Measurements from ENCODE around the gene STARD13.

STARD13 gene

GRCh38 chr13:33249894-33250293 is 35.7 kb downstream of the STARD13 start:
- no peaks in the 10 kb centered on the region for H3K79me1 ChIP-seq (ENCODE audit: low read length)
- no peaks in the 10 kb centered on the region for H3K27me3 ChIP-seq (ENCODE audit: insufficient read depth, low read length, poor library complexity)
- no peak overlapping the region for H2AK5ac ChIP-seq (ENCODE audit: low read length)
- no peak overlapping the region for H3K27ac ChIP-seq (ENCODE audit: low read depth, low read length)
- no peak overlapping the region for H4K5ac ChIP-seq (ENCODE audit: low read length)
- H3K4me3 ChIP-seq (ENCODE audit: low read length) = no peak overlapping the region
- DNase-seq = no peak
- H3K9ac ChIP-seq (ENCODE audit: low read length) = no peak overlapping the region
- H3K36me3 ChIP-seq (ENCODE audit: control insufficient read depth, insufficient read depth, low read length) = no peaks in the 10 kb centered on the region
- no peak overlapping the region for H3K18ac ChIP-seq (ENCODE audit: low read length)
- H3K4me2 ChIP-seq (ENCODE audit: low read length) = no peak overlapping the region
- no peak overlapping the region for H3K23ac ChIP-seq (ENCODE audit: low read length)
- no peak overlapping the region for H4K8ac ChIP-seq (ENCODE audit: low read depth, low read length)
- no peak overlapping the region for H2BK15ac ChIP-seq (replicated peaks; ENCODE audit: low read depth)
- H2BK5ac ChIP-seq (ENCODE audit: low read length) = no peak overlapping the region
- no peaks in the 10 kb centered on the region for H3K4me1 ChIP-seq (ENCODE audit: control insufficient read depth, low read depth, low read length)
- no peaks in the 10 kb centered on the region for H3K79me2 ChIP-seq (ENCODE audit: control insufficient read depth, insufficient read depth, low read length)
- WGBS (ENCODE audit: extremely low coverage, insufficient coverage, low lambda C conversion rate) = no CpG with 5 or more reads among the region's 3 CpGs
- no peak overlapping the region for H3K56ac ChIP-seq (ENCODE audit: low read length)
- no peak overlapping the region for H2BK120ac ChIP-seq (ENCODE audit: low read depth, low read length)
- H3K4ac ChIP-seq (ENCODE audit: low read depth, low read length) = no peak overlapping the region

GRCh38 chr13:33249066-33249465 is 36.5 kb downstream of the STARD13 start:
- no peaks in the 10 kb centered on the region for H3K36me3 ChIP-seq (ENCODE audit: control insufficient read depth, insufficient read depth, low read length)
- no peaks in the 10 kb centered on the region for H3K79me2 ChIP-seq (ENCODE audit: control insufficient read depth, insufficient read depth, low read length)
- no peaks in the 10 kb centered on the region for H3K27me3 ChIP-seq (ENCODE audit: insufficient read depth, low read length, poor library complexity)
- H3K23ac ChIP-seq (ENCODE audit: low read length) = no peak overlapping the region
- no peak overlapping the region for H2AK5ac ChIP-seq (ENCODE audit: low read length)
- H3K79me1 ChIP-seq (ENCODE audit: low read length) = no peaks in the 10 kb centered on the region
- WGBS (ENCODE audit: extremely low coverage, insufficient coverage, low lambda C conversion rate) = no CpG with 5 or more reads among the region's 6 CpGs
- H3K4me2 ChIP-seq (ENCODE audit: low read length) = no peak overlapping the region
- H3K9ac ChIP-seq (ENCODE audit: low read length) = no peak overlapping the region
- H2BK15ac ChIP-seq (replicated peaks; ENCODE audit: low read depth) = no peak overlapping the region
- H3K4me1 ChIP-seq (ENCODE audit: control insufficient read depth, low read depth, low read length) = no peaks in the 10 kb centered on the region
- H2BK5ac ChIP-seq (ENCODE audit: low read length) = no peak overlapping the region
- H3K4me3 ChIP-seq (ENCODE audit: low read length) = no peak overlapping the region
- H3K18ac ChIP-seq (ENCODE audit: low read length) = no peak overlapping the region
- H3K56ac ChIP-seq (ENCODE audit: low read length) = no peak overlapping the region
- H4K5ac ChIP-seq (ENCODE audit: low read length) = no peak overlapping the region
- H3K27ac ChIP-seq (ENCODE audit: low read depth, low read length) = no peak overlapping the region
- no peak overlapping the region for H4K8ac ChIP-seq (ENCODE audit: low read depth, low read length)
- H3K4ac ChIP-seq (ENCODE audit: low read depth, low read length) = no peak overlapping the region
- DNase-seq = no peak
- H2BK120ac ChIP-seq (ENCODE audit: low read depth, low read length) = no peak overlapping the region

- no peak overlapping the region for H3K18ac ChIP-seq (ENCODE audit: low read length)
- no peaks in the 10 kb centered on the region for H3K36me3 ChIP-seq (ENCODE audit: control insufficient read depth, insufficient read depth, low read length)
- no peaks in the 10 kb centered on the region for H3K79me2 ChIP-seq (ENCODE audit: control insufficient read depth, insufficient read depth, low read length)
- H4K5ac ChIP-seq (ENCODE audit: low read length) = no peak overlapping the region
- no peak overlapping the region for H2BK15ac ChIP-seq (replicated peaks; ENCODE audit: low read depth)
- H2AK5ac ChIP-seq (ENCODE audit: low read length) = no peak overlapping the region
- no peak overlapping the region for H3K4ac ChIP-seq (ENCODE audit: low read depth, low read length)
- H3K56ac ChIP-seq (ENCODE audit: low read length) = no peak overlapping the region
- WGBS (ENCODE audit: extremely low coverage, insufficient coverage, low lambda C conversion rate) = no CpG with 5 or more reads among the region's 1 CpG
- no peak overlapping the region for H3K9ac ChIP-seq (ENCODE audit: low read length)
- H3K23ac ChIP-seq (ENCODE audit: low read length) = no peak overlapping the region
- no peaks in the 10 kb centered on the region for H3K4me1 ChIP-seq (ENCODE audit: control insufficient read depth, low read depth, low read length)
- no peak overlapping the region for H3K4me2 ChIP-seq (ENCODE audit: low read length)
- no peak overlapping the region for H3K27ac ChIP-seq (ENCODE audit: low read depth, low read length)
- H3K27me3 ChIP-seq (ENCODE audit: insufficient read depth, low read length, poor library complexity) = no peaks in the 10 kb centered on the region
- no peaks in the 10 kb centered on the region for H3K79me1 ChIP-seq (ENCODE audit: low read length)
- H3K4me3 ChIP-seq (ENCODE audit: low read length) = no peak overlapping the region
- H2BK120ac ChIP-seq (ENCODE audit: low read depth, low read length) = no peak overlapping the region
- H2BK5ac ChIP-seq (ENCODE audit: low read length) = no peak overlapping the region
- no peak for DNase-seq
- H4K8ac ChIP-seq (ENCODE audit: low read depth, low read length) = no peak overlapping the region
Observed at GRCh38 chr13:33245505-33246158, 39.9 kb downstream of the STARD13 start.

GRCh38 chr13:33244907-33245287 is 40.7 kb downstream of the STARD13 start:
- Histone ChIP-seq H4K5ac (ENCODE audit: low read length) (no peak overlapping the region), H3K4ac (ENCODE audit: low read depth, low read length) (no peak overlapping the region)

GRCh38 chr13:33244210-33244906 is 41.2 kb downstream of the STARD13 start:
- H2AK5ac ChIP-seq (ENCODE audit: low read length) = no peak overlapping the region
- H3K27ac ChIP-seq (ENCODE audit: low read depth, low read length) = no peak overlapping the region
- H2BK15ac ChIP-seq (replicated peaks; ENCODE audit: low read depth) = no peak overlapping the region
- no peak overlapping the region for H4K5ac ChIP-seq (ENCODE audit: low read length)
- H3K23ac ChIP-seq (ENCODE audit: low read length) = no peak overlapping the region
- no peak overlapping the region for H3K56ac ChIP-seq (ENCODE audit: low read length)
- DNase-seq = no peak
- no peaks in the 10 kb centered on the region for H3K27me3 ChIP-seq (ENCODE audit: insufficient read depth, low read length, poor library complexity)
- no peaks in the 10 kb centered on the region for H3K4me1 ChIP-seq (ENCODE audit: control insufficient read depth, low read depth, low read length)
- no peak overlapping the region for H2BK120ac ChIP-seq (ENCODE audit: low read depth, low read length)
- H3K9ac ChIP-seq (ENCODE audit: low read length) = no peak overlapping the region
- no peaks in the 10 kb centered on the region for H3K79me1 ChIP-seq (ENCODE audit: low read length)
- no peak overlapping the region for H3K4me2 ChIP-seq (ENCODE audit: low read length)
- no peaks in the 10 kb centered on the region for H3K79me2 ChIP-seq (ENCODE audit: control insufficient read depth, insufficient read depth, low read length)
- H2BK5ac ChIP-seq (ENCODE audit: low read length) = no peak overlapping the region
- H3K36me3 ChIP-seq (ENCODE audit: control insufficient read depth, insufficient read depth, low read length) = no peaks in the 10 kb centered on the region
- no peak overlapping the region for H3K4ac ChIP-seq (ENCODE audit: low read depth, low read length)
- H4K8ac ChIP-seq (ENCODE audit: low read depth, low read length) = no peak overlapping the region
- WGBS (ENCODE audit: extremely low coverage, insufficient coverage, low lambda C conversion rate) = no CpG with 5 or more reads among the region's 3 CpGs
- no peak overlapping the region for H3K4me3 ChIP-seq (ENCODE audit: low read length)
- no peak overlapping the region for H3K18ac ChIP-seq (ENCODE audit: low read length)

More at GRCh38 chr13:33244907-33245287, 40.7 kb downstream of the STARD13 start:
- no CpG with 5 or more reads among the region's 4 CpGs for WGBS (ENCODE audit: extremely low coverage, insufficient coverage, low lambda C conversion rate)
- no peak overlapping the region for H2AK5ac ChIP-seq (ENCODE audit: low read length)
- H3K56ac ChIP-seq (ENCODE audit: low read length) = no peak overlapping the region
- no peak overlapping the region for H3K4me3 ChIP-seq (ENCODE audit: low read length)
- no peaks in the 10 kb centered on the region for H3K27me3 ChIP-seq (ENCODE audit: insufficient read depth, low read length, poor library complexity)
- no peak overlapping the region for H3K4me2 ChIP-seq (ENCODE audit: low read length)
- H3K4me1 ChIP-seq (ENCODE audit: control insufficient read depth, low read depth, low read length) = no peaks in the 10 kb centered on the region
- H2BK5ac ChIP-seq (ENCODE audit: low read length) = no peak overlapping the region
- H3K36me3 ChIP-seq (ENCODE audit: control insufficient read depth, insufficient read depth, low read length) = no peaks in the 10 kb centered on the region
- H2BK15ac ChIP-seq (replicated peaks; ENCODE audit: low read depth) = no peak overlapping the region
- H2BK120ac ChIP-seq (ENCODE audit: low read depth, low read length) = no peak overlapping the region
- H3K23ac ChIP-seq (ENCODE audit: low read length) = no peak overlapping the region
- no peak overlapping the region for H3K27ac ChIP-seq (ENCODE audit: low read depth, low read length)
- H4K8ac ChIP-seq (ENCODE audit: low read depth, low read length) = no peak overlapping the region
- H3K79me1 ChIP-seq (ENCODE audit: low read length) = no peaks in the 10 kb centered on the region
- DNase-seq = no peak
- H3K79me2 ChIP-seq (ENCODE audit: control insufficient read depth, insufficient read depth, low read length) = no peaks in the 10 kb centered on the region
- H3K9ac ChIP-seq (ENCODE audit: low read length) = no peak overlapping the region
- H3K18ac ChIP-seq (ENCODE audit: low read length) = no peak overlapping the region
